Measurements from ENCODE around the gene LENEP.

LENEP gene

DNA sequence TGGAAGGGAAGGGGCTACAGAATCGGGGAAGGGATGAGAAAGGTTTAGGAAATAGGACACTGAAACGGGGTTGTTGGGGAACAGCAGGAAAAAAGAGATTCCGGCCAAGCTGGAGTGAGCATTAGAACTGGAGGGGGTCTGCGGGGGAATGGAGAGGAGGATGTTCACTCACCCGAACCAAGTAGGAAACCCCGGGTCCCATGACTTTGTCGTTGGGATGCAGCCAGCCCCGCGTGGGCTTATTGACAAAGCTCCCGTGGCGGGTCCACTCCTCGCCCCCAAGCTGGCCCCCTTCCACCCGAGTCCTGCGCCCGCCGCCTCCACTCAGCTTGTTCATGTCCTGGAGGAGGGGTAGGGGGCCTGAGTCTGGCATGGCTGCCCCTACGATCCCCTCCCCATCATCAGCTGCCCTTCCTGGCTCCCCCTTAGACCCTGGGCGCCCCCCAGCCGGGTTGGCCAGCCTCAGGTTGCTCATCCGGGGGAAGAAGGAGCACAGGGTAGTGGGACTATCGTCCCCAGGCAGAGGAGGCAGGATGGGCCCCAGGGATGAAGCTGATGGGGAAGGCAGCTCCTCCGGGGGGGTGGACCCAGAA is 23.4 kb upstream of the LENEP start:
- Histone ChIP-seq H3K9me3 (ENCODE audit: insufficient read depth, low read depth, low read length) (no peaks in the 10 kb centered on the region), H3K9me2 (replicated peaks; ENCODE audit: low read depth, low read length) (no peaks in the 10 kb centered on the region), H3K9ac (ENCODE audit: low read depth, low read length, poor library complexity, severe bottlenecking) (peak overlapping the region; percentile 52), H3K27me3 (ENCODE audit: insufficient read depth, low read length, poor library complexity, severe bottlenecking) (no peaks in the 10 kb centered on the region), H3K79me2 (ENCODE audit: insufficient read depth, low read length) (peaks cover 52% of the 10 kb centered on the region), H3F3A (ENCODE audit: low read depth) (peaks cover 3% of the 10 kb centered on the region; the same call in 1 of the 2 replicates), H3K4me2 (ENCODE audit: low read depth, low read length, poor library complexity, severe bottlenecking) (peak overlapping the region; percentile 70), H4K20me1 (ENCODE audit: insufficient read depth, low read length, poor library complexity, severe bottlenecking) (peaks cover 13% of the 10 kb centered on the region), H3K4me1 (ENCODE audit: insufficient read depth, low read length, poor library complexity, severe bottlenecking) (peaks cover 37% of the 10 kb centered on the region), H2AFZ (ENCODE audit: low read length) (no peak overlapping the region), H3K4me3 (ENCODE audit: low read length, poor library complexity, severe bottlenecking) (peak overlapping the region; percentile 63), H3K36me3 (ENCODE audit: insufficient read depth, low read length) (peaks cover 29% of the 10 kb centered on the region; the same call in 1 of the 2 replicates)
- TF ChIP-seq EZH2phosphoT487 (IDR thresholded peaks at IDR 0.05; ENCODE audit: borderline replicate concordance): no peak
- TF ChIP-seq, protein P1, sequence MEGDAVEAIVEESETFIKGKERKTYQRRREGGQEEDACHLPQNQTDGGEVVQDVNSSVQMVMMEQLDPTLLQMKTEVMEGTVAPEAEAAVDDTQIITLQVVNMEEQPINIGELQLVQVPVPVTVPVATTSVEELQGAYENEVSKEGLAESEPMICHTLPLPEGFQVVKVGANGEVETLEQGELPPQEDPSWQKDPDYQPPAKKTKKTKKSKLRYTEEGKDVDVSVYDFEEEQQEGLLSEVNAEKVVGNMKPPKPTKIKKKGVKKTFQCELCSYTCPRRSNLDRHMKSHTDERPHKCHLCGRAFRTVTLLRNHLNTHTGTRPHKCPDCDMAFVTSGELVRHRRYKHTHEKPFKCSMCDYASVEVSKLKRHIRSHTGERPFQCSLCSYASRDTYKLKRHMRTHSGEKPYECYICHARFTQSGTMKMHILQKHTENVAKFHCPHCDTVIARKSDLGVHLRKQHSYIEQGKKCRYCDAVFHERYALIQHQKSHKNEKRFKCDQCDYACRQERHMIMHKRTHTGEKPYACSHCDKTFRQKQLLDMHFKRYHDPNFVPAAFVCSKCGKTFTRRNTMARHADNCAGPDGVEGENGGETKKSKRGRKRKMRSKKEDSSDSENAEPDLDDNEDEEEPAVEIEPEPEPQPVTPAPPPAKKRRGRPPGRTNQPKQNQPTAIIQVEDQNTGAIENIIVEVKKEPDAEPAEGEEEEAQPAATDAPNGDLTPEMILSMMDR (conservative IDR thresholded peaks at IDR 0.05; ENCODE audit: low read length): no peak

DNA sequence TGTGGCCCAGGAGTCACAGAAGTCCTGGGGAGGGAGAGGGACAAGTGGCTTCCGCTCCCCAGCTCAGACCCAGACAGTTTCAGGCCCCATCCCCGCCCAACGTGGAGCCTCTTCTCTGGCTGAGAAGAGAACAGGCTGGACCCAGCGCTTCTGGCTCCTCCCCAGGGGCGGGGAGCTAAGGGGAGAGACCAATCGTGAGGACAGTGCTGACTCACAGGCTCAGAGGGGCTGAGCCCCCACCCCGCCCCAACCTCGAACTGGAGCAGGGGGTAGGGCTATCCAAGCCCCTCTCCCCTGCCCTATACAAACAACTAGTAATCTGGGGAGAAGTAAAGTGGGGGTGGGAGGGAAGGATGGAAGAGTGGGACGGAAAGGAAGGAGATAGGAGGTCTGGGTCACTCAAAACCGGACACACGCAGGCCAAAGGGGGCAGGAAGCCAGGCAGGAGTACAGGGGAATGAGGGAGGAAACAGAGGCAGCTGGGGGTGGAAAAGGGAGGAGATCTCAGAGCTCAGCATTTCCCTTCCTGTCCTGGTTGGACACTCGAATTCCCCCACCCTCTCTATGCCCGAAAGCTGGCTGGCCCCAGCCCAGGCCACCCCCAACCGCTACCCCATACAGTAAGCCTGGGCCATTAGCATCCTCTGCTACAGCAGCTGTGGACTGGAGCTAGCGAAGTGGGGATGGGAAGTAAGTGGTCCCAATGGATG is 22.6 kb upstream of the LENEP start, which contains the start of gene SHC1:
Gene SHC1 (minus strand): TSS at position 117 of the 710 bp plus-strand sequence. CDS start 221 bp downstream, outside the sequence.
- H4K20me1 ChIP-seq (ENCODE audit: insufficient read depth, low read length, poor library complexity, severe bottlenecking): peaks cover 15% of the 10 kb centered on the region
- H3K79me2 ChIP-seq (ENCODE audit: insufficient read depth, low read length): peaks cover 60% of the 10 kb centered on the region
- no peaks in the 10 kb centered on the region for H3K9me2 ChIP-seq (replicated peaks; ENCODE audit: low read depth, low read length)
- H3K9ac ChIP-seq (ENCODE audit: low read depth, low read length, poor library complexity, severe bottlenecking): peak within 1 kb of the TSS; percentile 52
- H3K27me3 ChIP-seq (ENCODE audit: insufficient read depth, low read length, poor library complexity, severe bottlenecking): no peaks in the 10 kb centered on the region
- TF ChIP-seq, protein P1 (conservative IDR thresholded peaks at IDR 0.05; ENCODE audit: low read length): no peak
- TF ChIP-seq EZH2phosphoT487 (IDR thresholded peaks at IDR 0.05; ENCODE audit: borderline replicate concordance): no peak
- peaks cover 37% of the 10 kb centered on the region for H3K4me1 ChIP-seq (ENCODE audit: insufficient read depth, low read length, poor library complexity, severe bottlenecking)
- peaks cover 23% of the 10 kb centered on the region; the same call in 1 of the 2 replicates for H3K36me3 ChIP-seq (ENCODE audit: insufficient read depth, low read length)
- peaks cover 3% of the 10 kb centered on the region; the same call in 1 of the 2 replicates for H3F3A ChIP-seq (ENCODE audit: low read depth)
- no peaks in the 10 kb centered on the region for H3K9me3 ChIP-seq (ENCODE audit: insufficient read depth, low read depth, low read length)
- H2AFZ ChIP-seq (ENCODE audit: low read length): no peak within 1 kb of the TSS
- H3K4me3 ChIP-seq (ENCODE audit: low read length, poor library complexity, severe bottlenecking): peak within 1 kb of the TSS; percentile 63
- peak within 1 kb of the TSS; percentile 70 for H3K4me2 ChIP-seq (ENCODE audit: low read depth, low read length, poor library complexity, severe bottlenecking)

DNA sequence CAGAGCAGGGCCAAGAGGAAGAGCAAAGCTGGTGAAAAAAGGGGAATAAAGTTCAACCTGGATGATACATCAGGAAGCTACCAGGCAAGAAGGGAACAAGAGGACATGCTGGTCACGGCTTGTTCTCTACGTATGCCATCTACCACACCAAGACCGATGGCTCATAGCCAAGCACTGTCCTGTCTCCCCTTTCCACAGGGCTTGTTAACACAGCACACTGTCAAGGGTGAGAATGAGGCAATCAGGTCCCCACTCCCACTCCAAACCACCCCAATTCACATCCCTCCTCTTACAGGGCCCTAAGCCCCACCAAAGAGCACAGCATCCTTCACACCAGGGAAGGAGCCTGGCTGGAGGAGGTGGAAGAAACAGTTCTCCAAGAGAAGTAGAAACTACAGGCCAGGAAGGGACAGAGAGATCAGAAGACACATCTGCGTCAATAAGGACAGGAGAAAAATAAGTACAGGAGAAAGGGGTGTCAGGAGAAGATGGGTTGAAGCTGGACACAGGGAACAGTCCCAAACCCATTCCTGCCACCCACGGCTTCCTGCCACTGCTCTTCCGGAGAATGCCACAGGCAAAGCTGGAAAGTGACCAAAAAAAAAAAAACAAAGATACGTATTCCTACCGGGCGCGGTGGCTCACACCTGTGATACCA is 21.9 kb upstream of the LENEP start:
- H3K79me2 ChIP-seq (ENCODE audit: insufficient read depth, low read length): peaks cover 67% of the 10 kb centered on the region
- peaks cover 17% of the 10 kb centered on the region; the same call in 1 of the 2 replicates for H3K36me3 ChIP-seq (ENCODE audit: insufficient read depth, low read length)

More for the DNA sequence above, 21.9 kb upstream of the LENEP start:
- peak overlapping the region; percentile 70 for H3K4me2 ChIP-seq (ENCODE audit: low read depth, low read length, poor library complexity, severe bottlenecking)
- H3K4me3 ChIP-seq (ENCODE audit: low read length, poor library complexity, severe bottlenecking): peak overlapping the region; percentile 63
- H3K27me3 ChIP-seq (ENCODE audit: insufficient read depth, low read length, poor library complexity, severe bottlenecking): no peaks in the 10 kb centered on the region
- H3K9me2 ChIP-seq (replicated peaks; ENCODE audit: low read depth, low read length): no peaks in the 10 kb centered on the region
- peaks cover 3% of the 10 kb centered on the region; the same call in 1 of the 2 replicates for H3F3A ChIP-seq (ENCODE audit: low read depth)
- H3K4me1 ChIP-seq (ENCODE audit: insufficient read depth, low read length, poor library complexity, severe bottlenecking): peaks cover 40% of the 10 kb centered on the region
- no peaks in the 10 kb centered on the region for H3K9me3 ChIP-seq (ENCODE audit: insufficient read depth, low read depth, low read length)
- H4K20me1 ChIP-seq (ENCODE audit: insufficient read depth, low read length, poor library complexity, severe bottlenecking): peaks cover 22% of the 10 kb centered on the region
- peak overlapping the region; percentile 52 for H3K9ac ChIP-seq (ENCODE audit: low read depth, low read length, poor library complexity, severe bottlenecking)
- no peak overlapping the region for H2AFZ ChIP-seq (ENCODE audit: low read length)
- TF ChIP-seq, protein P1 (conservative IDR thresholded peaks at IDR 0.05; ENCODE audit: low read length): no peak
- no peak for TF ChIP-seq EZH2phosphoT487 (IDR thresholded peaks at IDR 0.05; ENCODE audit: borderline replicate concordance)
